GM12878 (cell line): ENCODE results near the gene CHD9. TPM values are rescaled to one million over a fixed set of nuclear protein-coding genes. Genes with fewer than 3 reads are reported as not detected.

Experiments
- ATAC-seq: fragments of 200-7000 bp; cut with Tn5 transposase; 3 replicates; pipeline ENCODE4 v1.9.1; 2020; ENCODE audit warnings: mild to moderate bottlenecking, moderate library complexity
- BruUV-seq: library from RNA; stranded (reverse); fragments of 400-500 nt; replicated peaks from 2 replicates; lab custom pipeline; 2021; lab: Mats Ljungman, UMichigan
- CTCF ChIA-PET: fragments of 300-600 bp; sonication (Branson Sonifier 250); formaldehyde crosslinking; extraction: SDS; loops from one replicate; lab custom pipeline; 2021; ENCODE audit warnings: inconsistent platforms; lab: Yijun Ruan, JAX
- POLR2A ChIA-PET: fragments of 350-600 bp; formaldehyde crosslinking; extraction: SDS; loops from one replicate; lab custom pipeline; 2021; ENCODE audit warnings: inconsistent platforms; lab: Charles Lee
- RAD21 ChIA-PET: fragments of 300-600 bp; sonication (Branson Sonifier 250); formaldehyde crosslinking; loops from one replicate; lab custom pipeline; 2023; ENCODE audit warnings: antibody characterized with exemption; ENCODE audit not compliant: unreplicated experiment; lab: Charles Lee
- SMC1A ChIA-PET: fragments of 300-600 bp; sonication (Branson Sonifier 250); formaldehyde crosslinking; loops from one replicate; lab custom pipeline; 2023; ENCODE audit not compliant: unreplicated experiment, uncharacterized antibody; lab: Charles Lee
- DNase-seq: peaks from one replicate; pipeline ENCODE4 v3.0.0-alpha.2; 2011; ENCODE audit warnings: low read depth, low spot score
- FAIRE-seq: peaks from 3 replicates; lab custom pipeline; 2011; peaks lifted over from hg19 to GRCh38; lab: Jason Lieb, UNC
- H2AFZ ChIP-seq: 2 replicates; pipeline ENCODE4 v1.6.0; 2011; ENCODE audit warnings: low read depth, low read length, control low read depth; ENCODE audit not compliant: control insufficient read depth
- H3K27ac ChIP-seq: 2 replicates; pipeline ENCODE4 v1.5.1; 2011; ENCODE audit warnings: control low read depth; ENCODE audit not compliant: control insufficient read depth, insufficient read depth
- H3K27me3 ChIP-seq, 2 experiments: replicated peaks in 1 of 2; 2 replicates each; pipeline versions ENCODE4 v1.6.0 to v1.6.1; 2011; ENCODE audit warnings: low read length in 1 of 2; ENCODE audit not compliant: control insufficient read depth in 2 of 2, insufficient read depth in 2 of 2
- H3K36me3 ChIP-seq, 2 experiments: 2 replicates each; pipeline ENCODE4 v1.5.1; 2011; ENCODE audit warnings: low read length in 1 of 2; ENCODE audit not compliant: control insufficient read depth in 2 of 2, insufficient read depth in 2 of 2
- H3K4me1 ChIP-seq: 2 replicates; pipeline ENCODE4 v1.6.1; 2011; ENCODE audit warnings: mild to moderate bottlenecking, low read length, moderate library complexity, mixed read lengths; ENCODE audit not compliant: control insufficient read depth, insufficient read depth
- H3K4me2 ChIP-seq: 2 replicates; pipeline ENCODE4 v1.6.0; 2011; ENCODE audit warnings: control low read depth; ENCODE audit not compliant: control insufficient read depth, insufficient read depth
- H3K4me3 ChIP-seq: fragments of 200-600 bp; sonication (generic); 2 replicates; pipeline ENCODE4 v1.5.1; 2016
- H3K79me2 ChIP-seq: 2 replicates; pipeline ENCODE4 v1.6.0; 2011; ENCODE audit warnings: low read length; ENCODE audit not compliant: control insufficient read depth, insufficient read depth
- H3K9ac ChIP-seq: 2 replicates; pipeline ENCODE4 v1.8.0; 2011; ENCODE audit warnings: low read length, control low read depth, mixed read lengths; ENCODE audit not compliant: control insufficient read depth, insufficient read depth
- H3K9me3 ChIP-seq: replicated peaks from 3 replicates; pipeline ENCODE4 v1.5.1; 2011; ENCODE audit warnings: mild to moderate bottlenecking, low read length; ENCODE audit not compliant: control insufficient read depth, insufficient read depth
- H4K20me1 ChIP-seq: 2 replicates; pipeline ENCODE4 v1.6.0; 2011; ENCODE audit not compliant: control insufficient read depth, insufficient read depth
- ATF7 ChIP-seq: fragments of 450-650 bp; IDR thresholded peaks from 2 replicates; pipeline ENCODE4 v1.6.1; 2016; ENCODE audit warnings: low read depth, mild to moderate bottlenecking
- BCLAF1 ChIP-seq: fragments of 450-650 bp; IDR thresholded peaks from 2 replicates; pipeline ENCODE4 v1.6.1; 2017; ENCODE audit warnings: antibody characterized with exemption, mild to moderate bottlenecking, moderate library complexity
- CREB1 ChIP-seq: IDR thresholded peaks from 2 replicates; pipeline ENCODE4 v1.6.1; 2012; ENCODE audit warnings: low read depth, mild to moderate bottlenecking, inconsistent platforms
- ESRRA ChIP-seq: IDR thresholded peaks from 2 replicates; pipeline ENCODE4 v1.6.1; 2012; ENCODE audit warnings: mild to moderate bottlenecking, low read length, improper control_type of control experiment
- HDGF ChIP-seq: fragments of 450-650 bp; IDR thresholded peaks from 2 replicates; pipeline ENCODE4 v1.6.1; 2016; ENCODE audit warnings: antibody characterized with exemption
- IRF3 ChIP-seq: fragments of 450-650 bp; IDR thresholded peaks from 2 replicates; pipeline ENCODE4 v1.6.1; 2014; ENCODE audit warnings: mild to moderate bottlenecking
- JUNB ChIP-seq: IDR thresholded peaks from 2 replicates; pipeline ENCODE4 v1.6.1; 2016; ENCODE audit warnings: antibody characterized with exemption, mild to moderate bottlenecking
- KAT2A ChIP-seq: conservative IDR thresholded peaks from 2 replicates; pipeline ENCODE4 v1.6.1; 2011; ENCODE audit warnings: low read depth, low read length; ENCODE audit not compliant: control insufficient read depth
- MYB ChIP-seq: fragments of 150-350 bp; IDR thresholded peaks from 2 replicates; pipeline ENCODE4 v1.6.1; 2014; ENCODE audit warnings: mild to moderate bottlenecking, low read depth, low read length, borderline replicate concordance
- NKRF ChIP-seq: fragments of 450-650 bp; conservative IDR thresholded peaks from 2 replicates; pipeline ENCODE4 v1.6.1; 2017; ENCODE audit warnings: mild to moderate bottlenecking, moderate library complexity
- POLR2AphosphoS2 ChIP-seq: IDR thresholded peaks from 2 replicates; pipeline ENCODE4 v1.6.1; 2011; ENCODE audit warnings: low read depth, mild to moderate bottlenecking, low read length, improper control_type of control experiment, moderate library complexity
- RAD51 ChIP-seq: fragments of 450-650 bp; IDR thresholded peaks from 2 replicates; pipeline ENCODE4 v1.6.1; 2016; ENCODE audit warnings: moderate library complexity, mild to moderate bottlenecking, inconsistent platforms
- RCOR1 ChIP-seq: conservative IDR thresholded peaks from 2 replicates; pipeline ENCODE4 v1.6.1; 2012; ENCODE audit warnings: low read depth, low read length, improper control_type of control experiment
- WGBS: methylation state at CpG from one replicate; pipeline ENCODE4 v1.1.6; 2016; ENCODE audit warnings: low lambda C conversion rate; ENCODE audit not compliant: insufficient replicate concordance, insufficient coverage; ENCODE audit errors: missing lambda C conversion rate; 5-methylcytosine and 5-hydroxymethylcytosine counted together
- in situ Hi-C: fragments of 300-500 bp; cut with MboI; formaldehyde crosslinking; loops from 9 replicates; pipeline ENCODE4 v1.14.3; 2018; ENCODE audit warnings: mixed read lengths
- intact Hi-C: fragments of 100-400 bp; cut with micrococcal nuclease; formaldehyde crosslinking; loops from one replicate; pipeline ENCODE4 v1.14.2; 2022; ENCODE audit not compliant: unreplicated experiment
- polyA plus RNA-seq, 11 experiments: library from polyadenylated mRNA; depleted of rRNA in 4 of 11; unstranded in 6 of 11; stranded (reverse) in 5 of 11; fragments of >200 nt; fragmentation: Nextera tagmentation in 4 of 11; fragmentation: Illumina TruSeq in 1 of 11; extraction: Ambion mirVana in 4 of 11; extraction: Trizol in 1 of 11; gene quantifications; 1 replicate in 1 of 11; 2 replicates in 10 of 11; pipeline versions ENCODE4 v1.2.1 to v1.2.3, GENCODE V29; 2011 to 2016; ENCODE audit warnings: inconsistent platforms in 2 of 11, missing spikeins in 2 of 11, low read depth in 1 of 11
- total RNA-seq, 4 experiments: library from RNA; depleted of rRNA in 3 of 4; stranded (reverse); fragments of >200 nt in 3 of 4; fragmentation: Illumina TruSeq in 1 of 4; extraction: Trizol in 1 of 4; gene quantifications; 2 replicates each; pipeline versions ENCODE4 v1.2.1 to v1.2.3, GENCODE V29; 2013 to 2021
- TF ChIP-seq, protein P1 (sequence below): fragments of 450-650 bp; IDR thresholded peaks from 2 replicates; pipeline ENCODE4 v1.6.1; 2017; ENCODE audit warnings: mild to moderate bottlenecking, moderate library complexity

CHD9 gene
- total and polyA plus RNA-seq, 10 of the 15 experiments (the other 5 are each of a cell fraction or from before 2014, with no cell fraction given) = 29.2 to 95.7 (median 54.3) TPM

- H3K4me1 ChIP-seq = peaks cover 43% of the 10 kb centered on the region
- H3K27ac ChIP-seq = peak overlapping the region; percentile 69
- intact Hi-C loops (loop anchor here (5.0 to 10.0 kb wide), 2 partner anchors 53 to 226 kb away; no protein-coding TSS in a partner anchor), in situ Hi-C loops (loop anchor here (5.0 kb wide), 1 partner anchor 458 kb away; no protein-coding TSS in a partner anchor)
- no peaks in the 10 kb centered on the region for H3K9me3 ChIP-seq
- H3K27me3 ChIP-seq = no peaks in the 10 kb centered on the region
- peaks cover 70% of the 10 kb centered on the region for H3K79me2 ChIP-seq
- peak overlapping the region; percentile 35; the same call in 1 of the 2 replicates for H3K4me3 ChIP-seq
- no peak overlapping the region for H3K9ac ChIP-seq
- peaks cover 0 to 6% of the 10 kb centered on the region in 2 experiments; a peak in 1 of 4 replicates for H3K36me3 ChIP-seq
- no peak overlapping the region for H2AFZ ChIP-seq
- ChIA-PET POLR2A (interaction anchor here (0.9 to 12.5 kb wide), 6 partner anchors 11 to 158 kb away, joined by 3 to 142 read pairs (median 4); no protein-coding TSS in a partner anchor), RAD21 (interaction anchor here (1.1 to 9.9 kb wide), 10 partner anchors 9 to 149 kb away, joined by 4 to 107 read pairs (median 32); no protein-coding TSS in a partner anchor), SMC1A (interaction anchor here (1.0 to 19.1 kb wide), 14 partner anchors 9 to 161 kb away, joined by 3 to 270 read pairs (median 14); no protein-coding TSS in a partner anchor), CTCF (interaction anchor here (0.7 to 4.9 kb wide), 9 partner anchors 35 to 149 kb away, joined by 3 to 70 read pairs (median 5); no protein-coding TSS in a partner anchor)
- H4K20me1 ChIP-seq = no peaks in the 10 kb centered on the region
- WGBS = 80% methylated on average over 5 of the region's 5 CpGs
- FAIRE-seq (no peak), ATAC-seq (no peak), DNase-seq (no peak)
- peak overlapping the region; percentile 93 for H3K4me2 ChIP-seq
- no TSS peak for BruUV-seq
- TF ChIP-seq RAD51 (peak; percentile 40; the same call in 1 of the 2 replicates), RCOR1 (no peak), ATF7 (no peak), KAT2A (no peak), IRF3 (no peak), BCLAF1 (no peak), JUNB (no peak), ESRRA (no peak), CREB1 (no peak), HDGF (no peak), NKRF (peak; percentile 46; the same call in 1 of the 2 replicates), MYB (no peak), POLR2AphosphoS2 (no peak)
- TF ChIP-seq, protein P1, sequence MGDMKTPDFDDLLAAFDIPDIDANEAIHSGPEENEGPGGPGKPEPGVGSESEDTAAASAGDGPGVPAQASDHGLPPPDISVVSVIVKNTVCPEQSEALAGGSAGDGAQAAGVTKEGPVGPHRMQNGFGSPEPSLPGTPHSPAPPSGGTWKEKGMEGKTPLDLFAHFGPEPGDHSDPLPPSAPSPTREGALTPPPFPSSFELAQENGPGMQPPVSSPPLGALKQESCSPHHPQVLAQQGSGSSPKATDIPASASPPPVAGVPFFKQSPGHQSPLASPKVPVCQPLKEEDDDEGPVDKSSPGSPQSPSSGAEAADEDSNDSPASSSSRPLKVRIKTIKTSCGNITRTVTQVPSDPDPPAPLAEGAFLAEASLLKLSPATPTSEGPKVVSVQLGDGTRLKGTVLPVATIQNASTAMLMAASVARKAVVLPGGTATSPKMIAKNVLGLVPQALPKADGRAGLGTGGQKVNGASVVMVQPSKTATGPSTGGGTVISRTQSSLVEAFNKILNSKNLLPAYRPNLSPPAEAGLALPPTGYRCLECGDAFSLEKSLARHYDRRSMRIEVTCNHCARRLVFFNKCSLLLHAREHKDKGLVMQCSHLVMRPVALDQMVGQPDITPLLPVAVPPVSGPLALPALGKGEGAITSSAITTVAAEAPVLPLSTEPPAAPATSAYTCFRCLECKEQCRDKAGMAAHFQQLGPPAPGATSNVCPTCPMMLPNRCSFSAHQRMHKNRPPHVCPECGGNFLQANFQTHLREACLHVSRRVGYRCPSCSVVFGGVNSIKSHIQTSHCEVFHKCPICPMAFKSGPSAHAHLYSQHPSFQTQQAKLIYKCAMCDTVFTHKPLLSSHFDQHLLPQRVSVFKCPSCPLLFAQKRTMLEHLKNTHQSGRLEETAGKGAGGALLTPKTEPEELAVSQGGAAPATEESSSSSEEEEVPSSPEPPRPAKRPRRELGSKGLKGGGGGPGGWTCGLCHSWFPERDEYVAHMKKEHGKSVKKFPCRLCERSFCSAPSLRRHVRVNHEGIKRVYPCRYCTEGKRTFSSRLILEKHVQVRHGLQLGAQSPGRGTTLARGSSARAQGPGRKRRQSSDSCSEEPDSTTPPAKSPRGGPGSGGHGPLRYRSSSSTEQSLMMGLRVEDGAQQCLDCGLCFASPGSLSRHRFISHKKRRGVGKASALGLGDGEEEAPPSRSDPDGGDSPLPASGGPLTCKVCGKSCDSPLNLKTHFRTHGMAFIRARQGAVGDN = peak; percentile 59; the same call in 1 of the 2 replicates
These were observed 4.1 kb downstream of the CHD9 start for GRCh38 chr16:53058882-53059281.
